Fibroblast of peridontal ligament (primary cell): ENCODE measurements around the gene QRFPR.
"Not testable (repeated sequence)": the region's sequence is repeated elsewhere in the genome, so short reads cannot be mapped to it uniquely, and the experiment has no call there.

ENCODE experiments used
- DNase-seq: peaks from one replicate; pipeline ENCODE4 v3.0.0-alpha.2; 2010; ENCODE audit errors: extremely low read depth

Gene QRFPR

GRCh38 chr4:121339824-121340223 is 41.0 kb downstream of the QRFPR start:
- no peak for DNase-seq

- no peak for DNase-seq
These were observed 41.5 kb downstream of the QRFPR start for GRCh38 chr4:121339307-121339706.

- DNase-seq = no peak
These were observed 42.3 kb downstream of the QRFPR start for GRCh38 chr4:121338518-121338917.

- DNase-seq = no peak
These were observed 44.1 kb downstream of the QRFPR start for GRCh38 chr4:121336706-121337105.

- DNase-seq = no peak
These were observed 50.6 kb downstream of the QRFPR start for GRCh38 chr4:121330180-121330665.

GRCh38 chr4:121326597-121326996 is 54.2 kb downstream of the QRFPR start:
- DNase-seq = no peak

- no peak for DNase-seq
These were observed 56.5 kb downstream of the QRFPR start for GRCh38 chr4:121324331-121324730.

- DNase-seq = no peak
These were observed 59.4 kb downstream of the QRFPR start for GRCh38 chr4:121321466-121321865.

GRCh38 chr4:121316091-121316490 is 64.7 kb downstream of the QRFPR start:
- no peak for DNase-seq

- DNase-seq = not testable (repeated sequence)
These were observed 67.4 kb downstream of the QRFPR start for GRCh38 chr4:121313430-121313829.

- DNase-seq = no peak
These were observed 72.0 kb downstream of the QRFPR start for GRCh38 chr4:121308828-121309227.

- no peak for DNase-seq
These were observed 72.5 kb downstream of the QRFPR start for GRCh38 chr4:121308328-121308663.

GRCh38 chr4:121307445-121308327 is 73.1 kb downstream of the QRFPR start:
- peak; percentile 60 for DNase-seq

GRCh38 chr4:121306931-121307330 is 73.9 kb downstream of the QRFPR start:
- DNase-seq = no peak

- DNase-seq = no peak
These were observed 75.9 kb downstream of the QRFPR start for GRCh38 chr4:121304893-121305292.

- DNase-seq = no peak
These were observed 81.5 kb downstream of the QRFPR start for GRCh38 chr4:121299367-121299766.

GRCh38 chr4:121283319-121283718 is 97.5 kb downstream of the QRFPR start:
- no peak for DNase-seq

- DNase-seq = no peak
These were observed 100.4 kb downstream of the QRFPR start for GRCh38 chr4:121280425-121280824.

GRCh38 chr4:121278811-121279368 is 101.9 kb downstream of the QRFPR start:
- no peak for DNase-seq
